Neural crest cell (in vitro differentiated cells): ENCODE results near the gene VTA1. TPM values are rescaled to one million over a fixed set of nuclear protein-coding genes. Genes with fewer than 3 reads are reported as not detected.

Experiments
- DNase-seq: peaks from one replicate; pipeline ENCODE4 v3.0.0; 2021; ENCODE audit warnings: low read depth, mixed read lengths, low spot score
- H3K27ac Mint-ChIP-seq: one replicate; pipeline ENCODE4 v1.8.0; 2021; ENCODE audit warnings: mild to moderate bottlenecking, mixed read lengths; ENCODE audit not compliant: unreplicated experiment
- H3K27me3 Mint-ChIP-seq: 2 replicates; pipeline ENCODE4 v1.8.0; 2021; ENCODE audit warnings: low read depth, mild to moderate bottlenecking, mixed read lengths
- H3K36me3 Mint-ChIP-seq: 2 replicates; pipeline ENCODE4 v1.8.0; 2021; ENCODE audit warnings: low read depth, mild to moderate bottlenecking, mixed read lengths
- H3K4me1 Mint-ChIP-seq: 2 replicates; pipeline ENCODE4 v1.8.0; 2021; ENCODE audit warnings: mixed read lengths
- H3K4me3 Mint-ChIP-seq: one replicate; pipeline ENCODE4 v1.8.0; 2021; ENCODE audit warnings: mild to moderate bottlenecking, mixed read lengths
- H3K9me3 Mint-ChIP-seq: 2 replicates; pipeline ENCODE4 v1.8.0; 2021; ENCODE audit warnings: mixed read lengths
- CTCF ChIP-seq: fragments of 200-600 bp; sonication (generic); conservative IDR thresholded peaks from 2 replicates; pipeline ENCODE4 v1.5.0; 2021; ENCODE audit warnings: antibody characterized with exemption, mild to moderate bottlenecking
- total RNA-seq: library from RNA; stranded (reverse); gene quantifications from 2 replicates; pipeline ENCODE4 v1.2.1, GENCODE V29; 2021

Gene VTA1
- total RNA-seq, 1 donor from 2014 or later, result 48.1 TPM

DNA sequence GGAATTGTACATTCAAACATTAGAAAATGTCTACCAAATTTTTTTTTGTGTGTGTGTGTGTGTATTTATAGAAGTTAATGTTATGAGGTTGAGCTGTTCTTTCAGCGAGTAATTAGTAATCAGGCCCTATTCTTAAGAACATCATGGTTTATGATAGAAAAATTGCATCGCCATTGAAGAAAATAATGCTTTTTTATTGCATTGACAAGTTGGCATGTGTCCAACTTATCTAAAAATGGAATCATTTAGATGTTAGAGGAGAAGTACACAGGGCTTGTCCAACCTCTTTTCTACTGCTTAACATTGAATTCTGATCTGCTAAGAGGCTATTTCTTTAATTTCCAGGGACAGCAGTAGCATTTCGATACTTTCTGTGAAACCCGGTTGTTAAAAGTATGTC lies 93.1 kb downstream of the VTA1 start:
- DNase-seq, result no peak
- Mint-ChIP-seq H3K4me3 (no peak overlapping the region), H3K9me3 (no peaks in the 10 kb centered on the region), H3K4me1 (peaks cover 3% of the 10 kb centered on the region), H3K27me3 (no peaks in the 10 kb centered on the region), H3K27ac (no peak overlapping the region), H3K36me3 (no peaks in the 10 kb centered on the region)
- no peak for TF ChIP-seq CTCF

DNA sequence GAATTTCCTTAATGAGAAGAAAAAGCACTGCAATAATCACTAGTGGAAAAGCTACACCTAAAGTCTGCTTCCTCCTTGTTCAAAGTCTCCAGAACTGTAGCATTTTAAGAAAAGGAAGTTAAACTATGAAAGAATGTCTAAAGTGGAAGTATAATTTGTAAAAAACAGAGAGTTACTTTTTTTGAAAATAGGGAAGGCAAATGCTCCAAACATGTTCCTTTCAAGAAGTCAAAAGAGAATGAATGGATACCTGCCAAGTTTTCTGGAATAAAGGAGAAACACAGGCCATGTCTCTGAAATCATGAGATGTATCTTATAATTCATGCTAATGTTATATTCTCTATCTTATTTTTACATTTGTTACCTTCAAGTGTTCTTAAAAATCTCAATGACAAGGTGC lies 94.0 kb downstream of the VTA1 start:
- DNase-seq, result no peak
- no peaks in the 10 kb centered on the region for H3K27me3 Mint-ChIP-seq
- no peak overlapping the region for H3K27ac Mint-ChIP-seq
- H3K4me1 Mint-ChIP-seq, result peaks cover 3% of the 10 kb centered on the region
- no peaks in the 10 kb centered on the region for H3K9me3 Mint-ChIP-seq
- TF ChIP-seq CTCF, result no peak
- no peaks in the 10 kb centered on the region for H3K36me3 Mint-ChIP-seq
- H3K4me3 Mint-ChIP-seq, result no peak overlapping the region

DNA sequence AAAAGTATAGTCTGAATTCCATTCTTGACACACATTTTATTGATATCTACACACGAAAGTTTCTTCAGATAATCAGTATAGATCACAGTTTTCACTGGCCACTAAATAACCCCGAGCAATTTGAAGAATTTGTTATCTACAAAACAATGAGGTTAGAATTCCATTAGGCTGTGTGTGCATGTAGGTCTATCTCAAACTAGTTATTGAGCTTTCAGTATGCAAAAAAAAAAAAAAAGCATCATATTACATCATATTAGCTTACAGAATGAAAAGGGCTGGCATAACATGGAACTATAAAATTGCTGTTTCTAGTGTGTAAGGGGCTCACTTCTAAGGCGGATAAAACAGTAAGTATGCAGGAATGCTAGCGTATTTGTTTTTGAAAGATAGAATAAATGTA lies 95.2 kb downstream of the VTA1 start:
- TF ChIP-seq CTCF, result no peak
- no peak for DNase-seq
- Mint-ChIP-seq H3K9me3 (peaks cover 3% of the 10 kb centered on the region), H3K27me3 (no peaks in the 10 kb centered on the region), H3K4me3 (no peak overlapping the region), H3K27ac (no peak overlapping the region), H3K36me3 (no peaks in the 10 kb centered on the region), H3K4me1 (no peaks in the 10 kb centered on the region)

- DNase-seq, result no peak
- peaks cover 3% of the 10 kb centered on the region for H3K9me3 Mint-ChIP-seq
- H3K4me1 Mint-ChIP-seq, result no peaks in the 10 kb centered on the region
- no peak overlapping the region for H3K27ac Mint-ChIP-seq
- no peaks in the 10 kb centered on the region for H3K36me3 Mint-ChIP-seq
- H3K4me3 Mint-ChIP-seq, result no peak overlapping the region
- no peak for TF ChIP-seq CTCF
- H3K27me3 Mint-ChIP-seq, result no peaks in the 10 kb centered on the region
These were observed 99.9 kb downstream of the VTA1 start for GRCh38 chr6:142246960-142247359.

GRCh38 chr6:142249266-142249665 lies 102.2 kb downstream of the VTA1 start:
- Mint-ChIP-seq H3K4me1 (no peaks in the 10 kb centered on the region), H3K9me3 (peaks cover 5% of the 10 kb centered on the region), H3K4me3 (no peak overlapping the region), H3K27me3 (no peaks in the 10 kb centered on the region), H3K27ac (no peak overlapping the region), H3K36me3 (no peaks in the 10 kb centered on the region)
- DNase-seq, result no peak
- TF ChIP-seq CTCF, result no peak

GRCh38 chr6:142251930-142252445 lies 104.9 kb downstream of the VTA1 start:
- H3K4me3 Mint-ChIP-seq, result no peak overlapping the region
- no peaks in the 10 kb centered on the region for H3K27me3 Mint-ChIP-seq
- no peaks in the 10 kb centered on the region for H3K4me1 Mint-ChIP-seq
- no peaks in the 10 kb centered on the region for H3K36me3 Mint-ChIP-seq
- H3K9me3 Mint-ChIP-seq, result peaks cover 4% of the 10 kb centered on the region
- no peak for TF ChIP-seq CTCF
- DNase-seq, result no peak
- no peak overlapping the region for H3K27ac Mint-ChIP-seq
